HUDEP-2 (cell line): ENCODE results near the gene RMND5B.
"Not testable (repeated sequence)": the region's sequence is repeated elsewhere in the genome, so short reads cannot be mapped to it uniquely, and the experiment has no call there.

Experiments used
- DNase-seq, 76 experiments: peaks; one replicate each; lab custom pipeline; 2025; ENCODE audit not compliant: unreplicated experiment in 76 of 76; lab: John Stamatoyannopoulos, UW

RMND5B gene

DNA sequence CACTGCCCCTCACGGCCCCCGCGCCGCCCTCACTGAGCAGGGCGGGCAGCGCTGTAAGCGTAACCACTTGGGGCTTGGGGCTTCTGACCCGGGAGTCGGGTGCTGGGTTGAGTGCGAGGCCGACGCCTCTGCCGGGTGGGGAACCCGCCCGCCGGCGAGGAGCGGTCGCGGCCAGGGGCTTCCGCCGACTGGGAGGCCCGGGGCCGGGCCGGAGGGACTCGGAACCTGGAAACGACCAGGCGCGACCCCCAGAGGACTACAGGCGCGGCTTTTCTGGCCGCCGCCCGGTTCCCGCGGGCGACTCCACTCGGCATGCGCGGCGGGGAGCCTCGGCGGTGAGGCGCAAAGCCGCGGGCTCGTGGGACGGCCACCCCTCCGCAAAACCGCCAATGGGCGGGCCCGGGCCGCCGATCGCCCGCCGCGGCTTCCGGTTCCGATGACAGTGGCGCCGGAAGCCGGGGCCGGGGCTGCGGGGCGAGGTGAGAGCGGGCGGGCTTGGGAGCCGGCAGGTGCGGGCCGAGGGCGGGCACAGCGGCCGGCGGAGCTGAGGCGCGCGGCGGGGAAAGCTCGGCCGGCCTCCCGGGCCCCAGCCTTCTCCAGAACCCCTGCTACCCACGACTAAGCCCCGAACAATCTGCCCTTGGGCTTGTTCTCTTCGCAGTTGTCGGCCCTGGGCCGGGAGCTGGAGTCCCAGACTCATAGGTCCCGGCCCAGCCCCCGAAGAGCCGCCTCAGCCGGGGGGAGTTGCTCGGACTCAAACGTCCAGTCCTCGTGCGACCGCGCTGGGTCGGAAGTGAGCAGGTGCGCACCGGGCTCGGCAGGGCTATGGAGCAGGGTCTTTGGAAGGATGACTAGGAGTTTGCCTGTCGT is at the start of gene RMND5B:
Gene RMND5B (plus strand): TSS at position 439 of the 870 bp plus-strand sequence. CDS start 7,106 bp downstream, outside the sequence.
- DNase-seq: peak in 73 of 76 experiments; percentile 24 to 87 (median 76)

DNA sequence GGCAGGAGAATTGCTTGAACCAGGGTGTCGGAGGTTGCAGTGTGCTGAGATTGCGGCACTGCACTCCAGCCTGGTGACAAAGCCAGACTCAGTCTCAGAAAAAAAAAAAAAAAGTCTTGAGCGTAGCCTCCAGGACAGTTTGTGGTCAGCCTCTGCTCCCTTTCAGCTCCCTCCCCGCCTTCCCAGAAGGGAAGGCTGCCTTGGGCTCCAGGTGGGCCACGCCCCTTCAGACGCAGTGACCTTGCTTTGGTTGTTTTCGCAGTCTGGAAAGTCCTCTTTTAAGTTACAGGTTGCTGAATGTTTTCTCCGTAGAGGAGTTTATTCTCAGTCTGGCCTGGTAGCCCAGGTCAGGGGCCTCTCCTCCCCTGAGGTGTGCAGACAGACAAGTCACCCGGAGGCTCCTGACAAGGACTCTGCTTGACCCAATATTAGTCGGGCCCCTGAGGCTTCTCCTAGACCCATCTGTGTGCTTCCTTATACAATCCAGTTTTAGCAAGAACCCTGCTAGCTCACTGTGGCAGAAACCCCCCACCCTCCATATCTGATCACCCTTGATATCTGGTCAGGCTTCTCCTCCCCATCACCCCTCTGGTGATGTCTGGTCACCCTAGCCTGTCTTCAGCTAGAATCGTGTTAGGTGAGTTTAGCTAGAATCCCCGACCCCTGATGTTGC is 49.1 kb upstream of the RMND5B start:
- DNase-seq: peak in 1 of 76 experiments; percentile 5

GRCh38 chr5:178083922-178084321 is 46.9 kb upstream of the RMND5B start:
- no peak for DNase-seq

GRCh38 chr5:178085316-178085715 is 45.5 kb upstream of the RMND5B start:
- no peak for DNase-seq

DNA sequence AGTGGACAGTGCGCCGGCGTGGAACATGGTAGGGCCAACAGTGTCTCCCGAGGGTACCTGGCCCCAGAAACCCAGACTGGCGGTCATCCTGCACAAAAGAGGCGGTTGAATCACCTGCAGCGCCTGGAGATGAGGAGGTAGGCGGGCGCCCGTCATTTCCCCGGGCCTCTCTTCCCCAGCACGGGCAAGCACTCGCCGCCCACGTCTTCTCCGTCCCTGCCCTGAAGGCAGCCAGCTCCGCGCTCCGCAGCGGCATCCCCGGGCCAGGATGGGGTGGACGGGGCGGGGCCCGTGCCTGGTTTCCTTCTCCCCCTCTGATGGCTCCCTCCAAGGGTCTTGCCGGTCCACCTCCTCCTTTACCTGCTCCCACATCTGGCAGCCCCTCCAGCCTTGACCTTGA is 44.5 kb upstream of the RMND5B start:
- peak in 1 of 76 experiments; percentile 14 for DNase-seq

- DNase-seq: not testable (repeated sequence)
Observed at GRCh38 chr5:178087199-178087598, 43.6 kb upstream of the RMND5B start.

DNA sequence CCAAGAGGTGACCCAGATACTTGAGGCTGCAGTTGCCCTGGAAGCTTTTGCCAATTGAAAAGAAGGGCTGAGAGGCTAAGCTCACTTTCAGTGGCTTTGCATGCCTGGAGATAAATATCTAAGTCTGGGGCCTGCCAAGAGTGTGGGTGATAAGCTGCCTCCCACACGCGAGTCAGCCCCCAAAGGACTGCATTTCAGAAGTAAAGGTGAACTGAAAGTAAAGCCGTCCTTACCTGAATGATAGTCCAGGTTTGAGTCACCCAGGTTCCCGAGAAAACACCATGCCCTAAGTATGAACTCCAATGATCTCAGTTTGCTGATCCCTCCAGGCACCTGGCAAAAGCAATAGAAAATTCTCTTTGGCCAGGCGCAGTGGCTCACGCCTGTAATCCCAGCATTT is 40.0 kb upstream of the RMND5B start:
- DNase-seq: no peak

GRCh38 chr5:178093134-178093533 is 37.7 kb upstream of the RMND5B start:
- DNase-seq: no peak

DNA sequence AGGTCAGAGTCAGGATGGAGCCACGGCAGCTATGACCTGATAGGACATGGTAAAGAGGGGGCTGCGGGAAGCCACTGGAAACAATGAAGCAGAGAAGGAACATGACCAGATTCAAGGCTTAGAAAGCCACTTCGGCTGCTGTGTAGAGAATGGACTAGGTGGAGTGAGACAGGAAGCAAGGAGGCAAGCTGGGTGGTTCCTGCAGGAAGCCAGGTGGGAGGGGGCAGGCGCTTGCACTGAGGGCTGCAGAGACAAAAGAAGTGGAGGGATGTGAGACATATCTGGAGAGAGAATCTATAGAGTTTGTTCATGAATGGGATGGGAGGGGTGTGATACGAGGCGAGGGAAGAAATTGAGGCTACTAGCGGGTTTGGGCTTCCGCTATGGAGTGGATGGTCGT is 36.5 kb upstream of the RMND5B start:
- no peak for DNase-seq

GRCh38 chr5:178098685-178099084 is 32.1 kb upstream of the RMND5B start:
- DNase-seq: no peak

DNA sequence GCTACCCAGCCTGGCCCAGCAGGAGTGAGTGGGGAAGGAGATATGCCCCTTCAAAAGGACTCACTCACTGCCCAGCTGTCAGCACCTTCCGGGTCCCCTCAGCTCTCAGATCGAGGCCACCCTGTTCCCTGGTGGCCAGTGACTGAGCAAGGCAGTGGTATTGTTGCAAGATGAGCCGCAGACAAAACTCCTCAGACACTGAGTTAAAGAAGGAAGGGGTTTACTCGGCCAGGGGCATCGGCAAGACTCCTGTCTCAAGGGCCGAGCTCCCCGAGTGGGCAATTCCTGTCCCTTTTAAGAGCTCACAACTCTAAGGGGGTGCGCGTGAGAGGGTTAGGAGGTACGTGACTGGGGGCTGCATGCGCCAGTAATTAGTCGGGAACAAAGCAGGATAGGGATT is 27.2 kb upstream of the RMND5B start:
- DNase-seq: no peak

- peak in 62 of 76 experiments; percentile 6 to 77 (median 47) for DNase-seq
Observed at GRCh38 chr5:178104492-178104891, 26.3 kb upstream of the RMND5B start.

DNA sequence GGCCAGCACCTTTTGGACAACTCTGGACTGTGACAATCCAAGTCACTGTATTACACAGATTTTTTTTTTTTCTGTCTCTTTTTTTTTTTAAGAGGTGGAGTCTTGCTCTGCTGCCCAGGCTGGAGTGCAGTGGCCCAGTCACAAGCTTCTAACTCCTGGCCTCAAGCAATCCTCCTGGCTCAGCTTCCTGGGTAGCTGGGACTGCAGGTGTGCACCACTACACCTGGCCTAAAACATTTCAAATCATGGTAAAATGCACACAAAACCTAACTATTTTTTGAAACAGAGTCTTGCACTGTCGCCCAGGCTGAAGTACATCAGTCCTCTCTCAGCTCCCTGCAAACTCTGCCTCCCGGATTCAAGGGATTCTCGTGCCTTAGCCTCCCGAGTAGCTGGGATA is 24.7 kb upstream of the RMND5B start:
- DNase-seq: no peak

GRCh38 chr5:178106556-178107239 is 24.1 kb upstream of the RMND5B start:
- DNase-seq: no peak

DNA sequence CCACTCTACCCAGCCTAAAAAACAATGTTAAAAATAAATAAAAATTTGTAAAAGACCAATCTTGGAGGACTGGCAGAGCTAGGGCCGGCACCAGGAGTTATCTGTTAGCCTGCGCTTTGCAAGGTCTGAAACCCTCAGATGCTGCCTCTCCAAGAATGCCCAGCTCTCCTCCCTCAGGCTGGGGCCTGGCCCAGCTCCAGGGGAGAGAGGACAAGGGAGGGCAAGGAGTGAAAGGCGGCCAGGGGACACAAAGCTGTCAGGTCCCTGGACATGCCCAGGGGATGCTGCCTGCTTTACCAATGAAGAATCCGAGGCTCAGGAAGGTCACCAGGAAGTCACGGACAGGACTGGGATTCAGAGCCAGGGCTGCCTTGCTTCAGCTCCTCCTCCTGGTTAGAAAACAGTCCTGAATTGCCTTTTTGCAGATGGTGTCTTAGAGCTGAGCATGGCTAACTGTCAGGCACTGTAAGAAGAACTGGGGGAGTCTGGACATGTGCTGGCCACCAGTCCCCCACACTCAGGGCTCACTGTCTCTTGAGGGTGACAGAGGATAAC is 23.0 kb upstream of the RMND5B start:
- DNase-seq: no peak

DNA sequence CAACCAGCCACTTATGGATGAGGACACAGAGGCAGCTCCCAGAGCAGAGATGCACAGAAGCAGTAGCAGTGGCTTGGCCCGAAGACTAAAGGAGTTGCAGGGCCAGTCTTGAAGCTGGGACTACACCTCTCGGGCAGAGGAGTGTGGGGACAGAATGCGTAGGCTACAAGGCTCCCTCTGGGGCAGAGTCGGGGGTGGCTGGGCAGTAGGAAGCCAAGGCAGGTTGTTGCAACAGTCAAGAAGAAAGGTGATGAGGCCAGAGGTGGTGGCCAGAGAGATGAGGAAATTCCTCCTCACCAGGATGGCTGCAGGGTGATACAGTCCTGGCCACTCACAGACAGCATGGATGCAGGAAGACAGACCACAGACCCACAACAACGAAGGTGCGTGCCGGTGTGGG is 22.4 kb upstream of the RMND5B start:
- no peak for DNase-seq

GRCh38 chr5:178108966-178109365 is 21.8 kb upstream of the RMND5B start:
- DNase-seq: peak in 13 of 76 experiments; percentile 10 to 51 (median 23)

DNA sequence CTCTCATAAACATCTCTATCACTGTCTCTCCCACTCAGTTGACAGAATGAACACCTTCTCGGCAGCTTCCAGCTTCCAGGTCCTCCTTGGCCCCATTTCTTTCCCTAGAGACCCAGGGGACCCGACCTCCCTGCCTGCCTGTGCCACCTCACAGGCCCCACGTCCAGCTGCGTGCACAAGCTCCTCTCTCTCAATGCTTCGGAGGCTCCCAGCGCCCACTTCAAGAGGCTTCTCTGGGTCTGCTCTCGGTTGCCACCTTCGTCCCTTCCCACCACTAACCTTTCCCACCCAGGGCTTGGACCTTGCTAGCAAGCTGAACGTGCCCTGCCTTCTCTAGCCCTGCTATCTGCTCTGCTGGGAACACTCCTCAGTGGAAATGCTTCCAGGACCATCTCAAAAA is 20.3 kb upstream of the RMND5B start:
- no peak for DNase-seq

- no peak for DNase-seq
Observed at GRCh38 chr5:178111925-178112324, 18.9 kb upstream of the RMND5B start.

- no peak for DNase-seq
Observed at GRCh38 chr5:178112545-178112944, 18.3 kb upstream of the RMND5B start.
